ENCODE results near the gene MPDZ. TPM values are rescaled to one million over a fixed set of nuclear protein-coding genes. Genes with fewer than 3 reads are reported as not detected.

Gene MPDZ
- total RNA-seq, 1 experiment from 2014 or later, result 15.3 TPM

GRCh38 chr9:13118313-13118712 is 161.2 kb downstream of the MPDZ start:
- no peaks in the 10 kb centered on the region for H3K9me3 ChIP-seq (ENCODE audit: insufficient read depth, low read depth)
- no peak for DNase-seq
- ChIA-PET POLR2A (ENCODE audit: unreplicated experiment) (no interaction called here), CTCF (no interaction called here)
- H3K4me1 ChIP-seq (replicated peaks; ENCODE audit: insufficient read depth), result no peaks in the 10 kb centered on the region
- no peaks in the 10 kb centered on the region for H4K20me1 ChIP-seq (ENCODE audit: insufficient read depth)
- no peak overlapping the region for H3K4me2 ChIP-seq
- TF ChIP-seq CTCF (conservative IDR thresholded peaks at IDR 0.05) (no peak), EZH2 (IDR thresholded peaks at IDR 0.05; ENCODE audit: low read depth) (no peak)
- no peaks in the 10 kb centered on the region for H3K9me2 ChIP-seq (ENCODE audit: insufficient read depth)
- intact Hi-C loops (cut with micrococcal nuclease; ENCODE audit: unreplicated experiment), result no loop called here
- H3K27me3 ChIP-seq (ENCODE audit: insufficient read depth, low read depth), result no peaks in the 10 kb centered on the region
- no TSS peak for BruUV-seq (replicated peaks)
- no peaks in the 10 kb centered on the region for H3F3A ChIP-seq (ENCODE audit: insufficient read depth, low read depth)
- H3K36me3 ChIP-seq (ENCODE audit: low read depth), result no peaks in the 10 kb centered on the region
- H3K27ac ChIP-seq, result no peak overlapping the region
- no peaks in the 10 kb centered on the region for H3K79me2 ChIP-seq (ENCODE audit: low read depth)
- H2AFZ ChIP-seq, result no peak overlapping the region
- H3K4me3 ChIP-seq, result no peak overlapping the region

GRCh38 chr9:13116292-13116691 is 163.2 kb downstream of the MPDZ start:
- Histone ChIP-seq H3F3A (ENCODE audit: insufficient read depth, low read depth) (no peaks in the 10 kb centered on the region), H3K4me1 (replicated peaks; ENCODE audit: insufficient read depth) (no peaks in the 10 kb centered on the region), H3K27me3 (ENCODE audit: insufficient read depth, low read depth) (no peaks in the 10 kb centered on the region), H3K36me3 (ENCODE audit: low read depth) (no peaks in the 10 kb centered on the region), H3K4me3 (no peak overlapping the region), H3K9me2 (ENCODE audit: insufficient read depth) (no peaks in the 10 kb centered on the region), H3K27ac (no peak overlapping the region), H4K20me1 (ENCODE audit: insufficient read depth) (no peaks in the 10 kb centered on the region), H3K4me2 (no peak overlapping the region), H2AFZ (no peak overlapping the region), H3K79me2 (ENCODE audit: low read depth) (no peaks in the 10 kb centered on the region), H3K9me3 (ENCODE audit: insufficient read depth, low read depth) (no peaks in the 10 kb centered on the region)
- no peak for DNase-seq
- TF ChIP-seq EZH2 (IDR thresholded peaks at IDR 0.05; ENCODE audit: low read depth) (no peak), CTCF (conservative IDR thresholded peaks at IDR 0.05) (no peak)
- POLR2A ChIA-PET (ENCODE audit: unreplicated experiment), result no interaction called here
- no TSS peak for BruUV-seq (replicated peaks)
- CTCF ChIA-PET, result no interaction called here
- intact Hi-C loops (cut with micrococcal nuclease; ENCODE audit: unreplicated experiment), result no loop called here

DNA sequence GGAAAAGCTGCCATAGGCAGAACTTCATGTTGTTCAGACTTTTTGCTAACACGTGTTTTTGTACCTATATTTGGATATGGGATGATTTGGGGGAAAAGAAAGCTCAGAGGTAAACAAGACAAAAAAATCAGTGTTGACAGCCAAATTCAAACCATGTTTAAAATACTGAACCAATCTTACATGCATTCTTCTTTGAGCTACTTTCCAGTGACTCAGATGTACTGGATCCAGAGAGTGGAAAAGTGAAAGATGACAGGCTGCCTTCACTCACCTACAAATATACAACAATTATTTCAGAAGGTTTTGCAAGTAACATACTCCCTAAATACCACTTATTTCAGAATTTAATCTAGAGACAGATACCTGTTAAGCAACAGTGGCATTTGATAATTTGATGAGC is 165.7 kb downstream of the MPDZ start:
- BruUV-seq (replicated peaks), result no TSS peak

More for the DNA sequence above, 165.7 kb downstream of the MPDZ start:
- Histone ChIP-seq H3K4me3 (no peak overlapping the region), H3F3A (ENCODE audit: insufficient read depth, low read depth) (no peaks in the 10 kb centered on the region), H3K4me2 (no peak overlapping the region), H3K27me3 (ENCODE audit: insufficient read depth, low read depth) (no peaks in the 10 kb centered on the region), H3K36me3 (ENCODE audit: low read depth) (no peaks in the 10 kb centered on the region), H3K9me3 (ENCODE audit: insufficient read depth, low read depth) (no peaks in the 10 kb centered on the region), H2AFZ (no peak overlapping the region), H3K9me2 (ENCODE audit: insufficient read depth) (no peaks in the 10 kb centered on the region), H4K20me1 (ENCODE audit: insufficient read depth) (no peaks in the 10 kb centered on the region), H3K4me1 (replicated peaks; ENCODE audit: insufficient read depth) (no peaks in the 10 kb centered on the region), H3K27ac (no peak overlapping the region), H3K79me2 (ENCODE audit: low read depth) (no peaks in the 10 kb centered on the region)
- intact Hi-C loops (cut with micrococcal nuclease; ENCODE audit: unreplicated experiment), result no loop called here
- POLR2A ChIA-PET (ENCODE audit: unreplicated experiment), result no interaction called here
- TF ChIP-seq EZH2 (IDR thresholded peaks at IDR 0.05; ENCODE audit: low read depth) (no peak), CTCF (conservative IDR thresholded peaks at IDR 0.05) (no peak)
- no peak for DNase-seq
- CTCF ChIA-PET, result no interaction called here
